ENCODE data around the gene XRCC4.
"Not testable (repeated sequence)": the region's sequence is repeated elsewhere in the genome, so short reads cannot be mapped to it uniquely, and the experiment has no call there.

XRCC4 gene

DNA sequence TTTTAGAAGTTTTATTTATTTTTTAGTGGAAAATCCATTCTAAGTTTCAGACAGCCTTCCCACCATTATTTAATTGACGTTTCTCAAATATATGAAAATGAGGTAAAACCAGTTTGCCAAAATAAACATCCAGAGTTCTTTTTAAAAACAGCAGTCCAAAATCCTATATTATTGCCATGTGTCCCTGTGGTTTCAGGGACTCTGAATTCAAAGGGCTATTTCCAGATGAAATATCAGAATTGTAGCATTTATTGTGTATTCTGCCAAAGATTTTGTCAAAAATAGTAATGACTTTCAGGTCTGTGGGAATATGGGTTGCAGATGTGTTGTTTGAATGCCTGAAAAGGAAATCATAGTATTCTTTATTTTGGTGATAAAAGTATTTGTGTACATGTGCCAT is 41.6 kb downstream of the XRCC4 start:
- DNase-seq: no peak

DNA sequence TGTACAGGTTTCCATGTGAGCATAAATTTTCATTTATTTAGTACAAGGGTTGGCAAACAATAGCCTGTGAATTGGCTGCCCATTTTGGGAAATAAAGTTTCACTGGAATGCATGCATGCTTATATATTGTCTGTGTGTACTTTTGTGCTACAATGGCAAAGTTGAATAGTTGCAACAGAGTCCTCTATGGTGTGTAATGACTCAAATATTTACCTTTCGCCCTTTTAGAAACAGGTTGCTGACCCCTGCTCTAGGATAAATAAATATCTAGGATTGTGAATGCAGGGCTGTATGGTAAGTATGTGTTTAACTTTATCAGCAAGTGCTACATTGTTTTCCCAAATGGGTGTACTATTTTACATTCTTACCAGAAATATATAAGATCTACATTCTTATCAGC is 47.2 kb downstream of the XRCC4 start:
- no peak for DNase-seq

DNA sequence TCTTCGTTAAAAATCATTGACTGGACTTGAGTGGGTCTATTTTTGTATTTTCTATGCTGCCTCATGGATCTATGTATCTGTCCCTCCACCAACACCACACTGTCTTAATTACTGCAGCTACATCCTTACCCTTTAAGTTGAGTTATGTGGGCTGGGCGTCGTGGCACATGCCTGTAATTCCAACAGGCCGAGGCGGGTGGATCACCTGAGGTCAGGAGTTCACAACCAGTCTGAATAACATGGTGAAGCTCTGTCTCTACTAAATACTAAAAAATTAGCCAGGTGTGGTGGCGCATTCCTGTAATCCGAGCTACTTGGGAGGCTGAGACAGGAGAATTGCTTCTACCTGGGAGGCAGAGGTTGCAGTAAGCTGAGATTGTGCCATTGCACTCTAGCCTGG is 48.2 kb downstream of the XRCC4 start:
- DNase-seq: no peak

DNA sequence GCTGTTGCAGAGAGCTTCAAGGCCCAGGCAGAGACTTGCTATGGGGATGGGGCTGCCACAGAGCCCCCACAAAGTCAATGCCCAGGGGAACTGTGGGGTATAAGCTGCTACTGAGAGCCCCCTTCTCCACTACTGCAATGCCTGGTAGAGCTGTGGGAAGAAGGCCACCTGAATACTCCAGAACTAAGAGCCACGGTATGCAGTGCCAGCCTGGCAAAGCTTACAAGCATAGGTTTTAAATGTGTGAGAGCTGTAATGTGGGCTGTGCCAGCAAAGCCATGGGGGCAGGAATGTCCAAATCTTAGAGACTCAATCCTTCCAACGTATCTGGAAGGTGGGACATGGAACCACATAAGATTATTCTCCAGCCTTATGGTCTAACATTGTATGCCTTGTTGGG is 49.2 kb downstream of the XRCC4 start:
- no peak for DNase-seq

DNA sequence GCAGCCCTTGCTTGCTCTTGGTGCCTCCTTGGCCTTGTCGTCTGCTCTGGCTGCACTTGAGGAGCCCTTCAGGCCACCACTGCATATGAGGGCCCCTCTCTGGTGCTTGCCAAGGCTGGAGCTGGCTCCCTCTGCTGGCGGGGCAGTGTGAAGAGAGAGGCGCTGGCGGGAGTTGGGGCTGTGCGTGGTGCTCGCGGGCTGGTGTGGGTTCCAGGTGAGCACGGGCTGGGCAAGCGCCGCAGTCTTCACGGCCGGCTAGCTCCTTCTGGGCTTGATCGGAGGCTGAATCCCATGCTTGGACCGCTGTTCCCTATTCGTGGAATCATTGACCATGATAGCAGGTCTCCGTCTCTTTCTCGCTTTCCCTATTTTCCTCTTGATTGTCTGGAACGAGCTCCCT is 56.5 kb downstream of the XRCC4 start:
- no peak for DNase-seq

DNA sequence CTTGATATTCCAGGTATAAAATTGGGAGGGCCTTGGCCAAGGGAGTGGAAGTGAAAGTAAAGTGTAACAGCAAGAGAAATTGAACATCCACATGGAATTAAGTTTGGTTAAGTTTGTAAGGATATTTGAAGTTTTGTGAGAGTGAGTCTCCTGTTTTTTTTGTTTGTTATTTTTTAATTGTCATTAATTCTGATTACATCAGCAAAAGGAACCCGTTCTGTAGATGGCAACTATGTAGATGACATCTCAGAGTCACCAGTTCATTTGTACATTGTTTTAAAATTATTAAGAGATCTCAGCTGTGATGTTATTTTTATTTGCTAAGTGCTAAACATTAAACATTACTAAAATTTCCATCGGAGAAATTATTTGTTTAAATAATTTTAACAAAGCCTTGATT is 65.2 kb downstream of the XRCC4 start:
- DNase-seq: no peak

DNA sequence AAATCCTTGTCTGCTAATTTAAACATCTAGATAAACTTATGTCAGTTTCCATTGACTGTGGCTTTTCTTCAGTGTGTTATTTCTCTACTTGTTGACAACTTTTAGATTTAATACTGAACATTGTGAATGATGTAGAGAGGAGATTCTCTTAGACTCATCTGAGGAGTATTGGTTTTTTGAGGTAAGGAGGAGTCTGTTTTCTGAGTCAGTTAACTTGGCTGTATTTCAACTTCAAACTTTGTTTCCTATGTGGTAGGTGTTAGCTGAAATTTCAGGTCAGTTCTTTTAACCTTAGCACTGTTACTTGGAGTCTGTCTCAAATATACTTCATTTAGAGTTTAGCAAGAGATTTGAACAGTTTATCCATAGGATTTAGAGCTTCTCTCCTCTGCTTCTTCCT is 67.9 kb downstream of the XRCC4 start:
- DNase-seq: no peak

DNA sequence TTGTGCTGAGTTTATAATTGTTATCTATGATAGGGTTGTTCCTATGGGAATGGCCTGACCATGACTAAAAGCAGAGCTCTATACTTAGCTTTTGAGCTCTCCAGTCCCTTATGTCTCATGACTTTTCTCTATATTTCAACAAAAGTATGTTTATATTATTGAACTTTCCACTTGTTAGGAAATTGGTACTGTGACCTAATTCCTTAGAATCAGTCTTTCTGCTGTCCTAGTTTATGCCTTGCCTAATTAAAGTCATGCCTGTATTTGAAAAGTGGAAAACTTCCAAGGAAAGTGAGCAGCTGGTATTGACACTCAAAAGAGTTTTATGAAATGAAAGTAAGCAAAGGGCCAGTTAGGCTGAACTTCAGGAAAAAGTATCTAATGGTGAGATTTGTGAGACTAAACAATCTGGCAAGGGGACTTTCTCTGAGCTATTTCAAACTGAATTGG is 68.6 kb downstream of the XRCC4 start:
- DNase-seq: no peak

DNA sequence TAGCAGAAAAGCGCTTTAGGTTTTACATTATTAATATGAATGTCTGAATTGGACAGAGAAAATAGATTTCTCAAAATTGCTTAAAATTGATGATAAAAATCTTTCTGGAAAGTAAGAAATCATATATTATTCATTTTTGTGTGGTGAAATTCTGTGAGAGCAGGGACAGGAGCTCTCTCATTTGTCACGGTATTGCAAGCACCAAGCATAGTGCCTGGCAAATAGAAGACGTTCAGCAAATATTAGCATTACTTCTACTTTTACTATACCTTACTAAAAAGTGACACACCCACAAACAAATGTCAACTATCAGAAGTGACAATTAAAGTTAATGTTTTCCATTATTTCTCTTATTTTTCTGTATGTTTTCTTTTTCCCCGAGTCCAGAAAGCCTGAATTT is 69.1 kb downstream of the XRCC4 start:
- no peak for DNase-seq

DNA sequence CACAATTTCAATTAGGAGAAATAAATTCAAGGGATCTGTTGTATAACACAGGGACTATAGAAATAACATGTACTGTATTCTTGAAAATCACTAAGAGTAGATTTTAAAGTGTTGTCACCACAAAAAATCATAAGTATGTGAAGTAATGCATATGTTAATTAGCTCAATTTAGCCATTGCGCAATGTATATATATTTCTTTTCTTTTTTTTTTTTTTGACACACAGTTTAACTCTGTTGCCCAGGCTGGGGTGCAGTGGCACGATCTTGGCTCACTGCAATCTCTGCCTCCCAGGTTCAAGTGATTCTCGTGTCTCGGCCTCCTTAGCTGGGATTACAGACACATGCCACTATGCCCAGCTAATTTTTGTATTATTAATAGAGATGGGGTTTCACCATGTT is 70.2 kb downstream of the XRCC4 start:
- no peak for DNase-seq

DNA sequence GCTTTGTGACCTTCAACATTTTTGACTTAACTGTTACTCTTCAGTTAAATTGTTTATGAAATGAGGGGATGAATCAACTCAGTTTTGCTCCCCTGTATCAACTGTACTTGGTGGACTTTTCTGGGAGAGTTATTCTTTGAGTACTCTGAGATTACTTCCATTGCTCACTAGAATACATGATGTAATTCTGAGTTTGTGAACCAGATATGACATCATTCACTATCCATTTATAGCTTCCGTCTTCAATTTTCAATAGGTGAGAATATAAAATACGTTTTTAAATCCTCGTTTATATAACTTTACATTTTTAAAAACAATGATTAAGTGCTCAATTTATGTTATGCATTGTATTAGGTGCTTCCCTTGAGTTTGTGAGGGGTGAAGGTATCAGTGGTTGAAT is 71.0 kb downstream of the XRCC4 start:
- DNase-seq: no peak

DNA sequence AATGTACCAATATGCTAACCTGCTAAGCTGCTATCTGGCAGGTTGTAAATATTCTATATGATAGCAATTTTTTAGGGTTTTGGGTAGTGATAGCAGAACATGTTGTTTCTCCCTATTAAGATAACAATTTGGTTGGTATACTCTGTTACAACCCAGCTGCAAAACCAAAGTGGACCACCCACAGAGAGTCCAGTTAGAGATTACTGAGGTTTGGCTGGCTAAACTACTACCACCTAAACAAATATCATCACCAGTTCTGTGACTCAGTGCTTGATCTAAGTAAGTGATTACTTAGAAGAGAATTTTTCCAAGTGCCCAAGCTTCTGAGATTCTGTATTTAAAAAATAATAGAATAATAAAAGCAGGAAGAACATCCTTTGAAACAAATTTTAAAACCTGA is 72.3 kb downstream of the XRCC4 start:
- DNase-seq: no peak

DNA sequence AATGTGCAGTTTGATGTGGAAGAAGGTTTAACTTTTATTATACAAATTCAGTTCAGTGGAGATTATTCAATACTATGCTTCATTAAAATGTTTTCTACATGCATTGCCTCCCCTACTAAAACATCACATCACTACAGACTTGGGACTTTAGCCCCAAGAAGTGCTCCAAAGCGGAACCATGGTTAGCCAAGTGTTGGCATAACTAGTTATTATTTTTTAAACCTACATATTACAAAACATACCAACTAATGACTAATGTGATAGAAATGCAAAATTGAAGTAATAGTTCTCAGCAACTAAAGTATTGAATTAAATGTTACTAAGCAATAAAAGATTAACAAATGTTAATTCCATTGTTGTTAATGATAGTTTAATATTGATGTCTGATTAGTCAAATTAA is 74.5 kb downstream of the XRCC4 start:
- no peak for DNase-seq

DNA sequence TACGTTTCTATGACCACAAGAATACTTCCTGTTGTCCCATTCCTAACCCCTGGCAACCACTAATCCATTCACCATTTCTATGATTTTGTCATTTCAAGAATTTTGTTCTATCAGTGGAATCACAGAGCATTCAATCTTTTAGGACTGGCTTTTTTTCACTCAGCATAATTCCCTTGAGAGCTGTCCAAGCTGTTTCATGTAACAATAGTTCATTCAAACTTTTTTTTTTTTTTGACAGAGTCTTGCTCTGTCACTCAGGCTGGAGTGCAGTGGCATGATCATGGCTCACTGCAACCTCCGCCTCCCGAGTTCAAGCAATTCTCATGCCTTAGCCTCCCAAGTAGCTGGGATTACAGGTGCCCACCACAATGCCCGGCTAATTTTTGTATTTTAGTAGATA is 75.6 kb downstream of the XRCC4 start:
- DNase-seq: not testable (repeated sequence)

DNA sequence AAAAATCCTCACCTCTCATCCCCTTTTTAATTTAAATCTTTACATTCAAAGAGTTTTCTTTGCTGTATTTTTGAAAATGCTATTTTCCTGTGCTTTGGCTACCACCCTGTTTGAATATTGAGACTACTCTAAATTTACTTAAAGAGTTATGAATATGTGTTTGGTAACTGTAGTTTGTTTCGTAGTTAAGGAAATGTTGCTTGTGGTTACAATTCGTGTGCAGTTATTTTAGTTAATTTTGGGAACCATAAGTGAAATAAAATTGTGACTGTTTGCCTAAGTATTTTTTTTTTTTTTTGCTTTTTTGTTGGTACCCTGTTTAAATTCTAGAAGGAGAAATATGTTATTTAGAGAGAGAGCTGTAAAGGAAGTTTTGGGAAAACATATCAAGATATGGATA is 78.7 kb downstream of the XRCC4 start:
- DNase-seq: no peak

DNA sequence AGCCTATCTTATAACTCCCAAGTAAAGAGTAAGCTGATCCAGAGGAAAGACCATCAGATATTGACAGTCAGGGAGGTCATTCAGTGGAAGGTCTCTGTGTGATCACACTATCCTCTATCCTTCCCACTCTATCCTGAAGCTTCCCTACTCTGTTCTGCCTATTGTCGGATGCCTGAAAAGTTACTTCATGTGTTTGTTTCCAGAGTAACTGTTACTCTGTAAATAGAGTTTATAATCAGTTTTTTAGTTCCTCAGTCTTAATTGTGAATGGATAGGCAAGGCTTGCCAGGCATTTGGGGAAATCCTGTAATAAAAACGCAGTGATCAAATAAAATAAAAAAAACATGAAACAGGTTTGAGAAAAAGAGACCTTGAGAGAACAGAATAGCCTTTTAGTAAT is 79.8 kb downstream of the XRCC4 start:
- DNase-seq: no peak

DNA sequence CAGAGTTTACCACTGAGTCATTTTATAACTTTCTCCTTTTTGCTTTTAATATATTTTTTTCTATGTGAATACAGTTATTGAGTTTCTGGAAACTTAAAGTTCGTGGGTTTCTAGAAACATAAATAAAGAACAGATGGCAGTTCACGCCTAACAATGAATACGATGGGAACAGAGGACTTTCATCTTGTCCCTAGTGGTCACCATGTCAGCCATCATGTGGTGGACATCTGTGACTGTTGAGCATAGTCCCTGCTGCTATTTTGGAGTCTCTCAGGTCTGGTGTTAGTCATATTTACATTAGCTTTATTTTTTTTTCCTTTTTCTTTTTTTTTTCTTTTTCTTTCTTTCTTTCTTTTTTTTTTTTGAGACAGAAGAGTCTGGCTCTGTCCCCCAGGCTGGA is 85.3 kb downstream of the XRCC4 start:
- DNase-seq: no peak

DNA sequence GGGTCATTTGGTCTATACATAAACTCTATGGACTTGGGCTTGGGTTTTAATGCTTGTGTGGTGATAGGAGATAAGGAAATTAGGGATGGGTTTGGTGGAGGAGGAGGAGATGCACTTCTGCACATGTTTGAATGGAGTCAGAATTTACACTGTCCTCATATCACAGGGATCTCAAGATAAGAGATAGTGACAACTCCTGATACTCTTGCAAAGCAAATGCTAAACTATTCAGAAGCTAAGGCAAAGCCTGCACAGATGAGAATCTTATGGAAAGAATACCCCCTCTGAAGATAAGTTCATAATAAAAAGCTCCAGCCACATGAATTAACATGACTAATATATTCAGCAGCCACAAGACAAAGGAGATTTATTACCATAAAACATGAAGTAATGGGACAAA is 90.2 kb downstream of the XRCC4 start:
- DNase-seq: no peak

DNA sequence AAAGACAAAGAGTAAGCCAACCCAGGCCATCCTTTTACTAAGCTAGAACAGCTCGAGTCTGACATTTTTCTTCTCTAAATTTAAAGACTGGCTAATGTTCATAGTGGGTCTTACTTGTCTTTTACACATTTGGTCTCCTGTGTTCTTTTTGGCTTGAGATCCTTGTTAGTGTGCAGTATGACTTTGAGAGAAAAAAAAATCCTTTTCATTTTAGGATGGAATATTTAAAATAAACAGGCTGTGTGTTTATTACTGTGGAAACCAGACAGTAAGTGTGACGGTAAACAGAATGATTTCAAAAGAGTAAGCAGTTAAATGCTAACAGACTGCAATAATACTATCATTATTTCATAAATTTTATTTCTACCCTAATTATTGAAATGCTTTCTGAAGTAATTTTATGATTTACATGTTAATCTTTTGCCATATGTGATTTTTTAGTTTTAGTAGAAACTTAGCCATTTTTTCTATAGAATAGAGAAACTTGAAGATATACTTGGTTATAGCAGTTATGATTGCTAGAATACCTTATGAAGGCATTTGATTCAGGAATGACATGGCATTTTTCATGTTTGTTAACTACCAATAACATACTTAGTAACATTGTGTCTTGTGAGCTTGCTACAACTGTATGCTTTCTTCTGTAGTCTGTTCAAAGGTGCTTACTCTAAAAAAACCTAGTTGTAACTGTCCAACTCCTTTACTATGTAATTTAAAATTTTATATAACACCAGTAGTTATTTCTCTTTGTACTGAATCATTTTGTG is 92.4 kb downstream of the XRCC4 start:
- no peak for DNase-seq

DNA sequence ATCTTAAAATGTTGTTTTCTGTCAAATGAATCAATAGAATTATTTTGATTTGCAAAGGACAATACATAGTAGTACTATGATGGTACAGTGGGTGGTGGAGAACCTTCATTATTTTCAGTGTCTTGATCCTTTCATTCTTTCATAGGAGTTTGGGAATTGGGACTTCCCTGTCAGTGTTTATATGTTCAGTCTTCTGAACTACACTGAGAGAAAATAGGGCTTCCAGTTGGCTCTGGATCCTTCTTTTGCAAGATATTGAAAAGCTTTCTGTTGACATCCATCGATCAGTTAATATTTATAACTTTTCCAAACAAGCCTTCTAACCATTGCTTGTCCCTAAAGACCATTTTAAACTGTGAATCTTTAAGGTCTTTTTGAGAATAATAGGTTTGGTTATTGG is 94.7 kb downstream of the XRCC4 start:
- no peak for DNase-seq

DNA sequence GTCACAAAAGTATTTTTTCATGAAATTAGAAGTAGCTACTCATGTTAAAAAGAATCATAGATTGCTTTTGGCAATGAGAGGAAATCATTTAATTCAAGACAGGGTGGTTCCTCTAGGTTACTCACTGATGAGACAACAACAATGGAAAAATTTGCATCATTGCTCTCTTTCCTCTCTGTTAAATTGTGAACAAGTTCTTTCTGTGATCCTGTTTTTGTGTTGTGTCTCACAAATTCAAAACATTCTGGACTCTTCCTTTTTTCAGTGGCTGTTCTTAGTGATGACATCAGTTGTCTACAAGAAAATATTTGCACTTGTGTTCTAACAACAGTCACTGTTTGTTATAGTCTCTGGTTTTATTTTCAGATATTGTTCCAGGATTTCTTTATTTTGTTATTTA is 95.3 kb downstream of the XRCC4 start:
- no peak for DNase-seq

DNA sequence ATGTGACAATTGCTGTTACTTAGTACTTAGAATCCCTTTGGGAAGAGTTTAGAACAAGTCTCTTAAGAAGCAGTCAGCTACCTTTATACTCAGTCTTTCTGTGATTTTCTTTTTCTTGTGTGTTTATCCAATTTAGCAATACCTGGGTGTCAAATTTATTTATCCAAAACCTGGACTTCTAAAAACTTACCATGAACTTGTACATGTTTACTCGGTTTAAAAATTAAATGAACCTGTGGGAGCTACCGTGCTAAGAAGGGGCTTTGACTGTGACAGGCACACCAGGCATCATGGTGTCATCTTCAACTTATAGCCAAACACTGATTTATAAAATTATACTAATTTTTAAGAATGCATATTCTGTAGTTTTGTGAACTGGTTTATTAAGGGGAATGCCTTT is 96.5 kb downstream of the XRCC4 start:
- no peak for DNase-seq

DNA sequence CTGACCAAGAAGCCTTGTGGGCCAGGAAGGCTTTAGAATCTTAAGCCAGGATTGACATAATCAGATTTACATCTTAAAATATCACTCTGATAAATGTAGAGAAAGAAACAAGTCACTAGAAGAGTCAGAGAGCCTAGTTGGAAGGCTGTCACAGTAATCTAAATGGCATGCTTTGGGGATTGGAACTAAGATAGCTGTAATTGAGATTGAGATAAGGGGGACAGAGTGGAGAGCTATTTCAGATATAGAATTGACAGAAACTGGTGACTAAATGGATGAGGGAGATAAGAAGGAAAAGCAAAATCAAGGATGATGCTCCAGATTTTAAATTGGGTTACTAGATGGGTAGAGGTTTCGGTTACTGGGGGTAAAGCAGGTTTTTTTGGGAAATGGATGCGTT is 100.5 kb downstream of the XRCC4 start:
- no peak for DNase-seq

DNA sequence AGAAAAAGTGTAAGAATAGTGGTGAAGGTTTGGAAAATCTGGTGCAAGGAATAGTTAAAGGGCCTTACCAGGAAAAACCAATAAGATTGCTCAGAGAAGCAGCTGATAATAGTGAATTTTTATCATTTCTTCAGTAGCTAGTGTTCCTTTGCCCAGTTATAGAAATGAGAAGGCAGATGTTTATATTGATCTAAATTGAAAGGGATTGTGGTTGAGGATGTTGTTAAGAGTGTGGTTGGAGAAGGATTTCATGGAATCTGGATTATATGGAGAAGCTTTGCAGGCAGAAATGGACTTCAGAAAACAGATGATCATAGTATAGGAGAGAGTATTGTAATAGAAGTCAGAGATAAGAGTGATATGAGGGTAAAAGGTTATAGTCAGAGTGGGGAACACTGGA is 102.6 kb downstream of the XRCC4 start:
- no peak for DNase-seq

DNA sequence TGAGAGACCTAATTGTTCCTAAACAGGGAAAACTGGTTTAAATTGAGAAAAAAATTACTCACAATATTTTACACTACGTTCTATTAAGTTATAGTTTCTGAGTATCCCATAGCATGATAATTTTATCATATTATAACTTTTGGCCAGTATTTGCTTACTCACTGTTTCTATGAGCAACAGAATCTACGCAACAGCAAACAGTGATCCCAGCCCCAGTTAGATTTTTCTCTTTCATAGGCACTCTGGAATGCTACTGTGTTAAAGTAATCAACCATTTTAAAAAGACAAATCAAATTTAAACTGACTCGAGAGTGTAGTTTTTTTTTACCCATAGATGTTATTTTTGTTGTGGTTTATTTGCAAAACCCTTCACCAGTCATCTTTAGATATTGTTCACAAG is 107.2 kb downstream of the XRCC4 start:
- DNase-seq: no peak

DNA sequence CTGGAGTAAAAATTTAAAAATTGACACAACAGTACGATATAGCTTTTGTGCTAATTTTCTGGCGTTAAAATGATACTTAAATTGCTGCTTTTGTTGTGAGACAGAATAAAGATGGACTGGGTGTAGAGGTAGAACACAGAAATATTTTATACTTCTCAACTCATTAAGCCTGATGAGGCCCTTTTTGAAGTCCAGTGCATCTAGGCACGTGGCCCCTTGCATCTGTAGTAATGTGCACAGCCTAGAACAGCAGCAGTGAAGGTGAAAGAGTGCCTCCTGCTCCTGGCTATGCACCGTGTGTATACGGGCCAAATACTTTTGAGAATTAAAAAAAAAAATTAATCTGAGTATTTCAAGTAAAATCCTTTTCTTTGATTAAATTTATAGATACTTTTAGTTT is 115.6 kb downstream of the XRCC4 start:
- DNase-seq: no peak
